ENCODE measurements around the gene CCDC28B.
A peak's percentile ranks its signal among the peaks of the same experiment; 100 is the strongest.

CCDC28B gene

GRCh38 chr1:32221980-32222755 lies 21.8 kb downstream of the CCDC28B start, which contains the start of the genes EIF3I and TMEM234:
Gene EIF3I, plus strand, starts transcription at chr1:32222407. Its CDS starts 35 bp downstream, at chr1:32222442.
Gene TMEM234, minus strand, starts transcription at chr1:32222353. Its CDS starts 31 bp downstream, at chr1:32222322.
- TF ChIP-seq ZNF274 (IDR thresholded peaks at IDR 0.05; ENCODE audit: low read depth, low read length): no peak
- no peak for TF ChIP-seq SUZ12 (IDR thresholded peaks at IDR 0.05; ENCODE audit: extremely low read depth, insufficient read depth, insufficient read length)
- peak; percentile 44 for TF ChIP-seq YY1 (IDR thresholded peaks at IDR 0.05; ENCODE audit: insufficient read depth, insufficient read length)
- H3K9ac ChIP-seq (ENCODE audit: insufficient read length, low read depth): peak within 1 kb of the TSS; percentile 97
- peak; percentile 96 for DNase-seq (ENCODE audit: low read depth, low spot score)
- peak within 1 kb of the TSS; percentile 91 for H3K4me3 ChIP-seq (ENCODE audit: insufficient read length, low read depth)
- no peaks in the 10 kb centered on the region for H3K9me3 ChIP-seq (ENCODE audit: insufficient read depth, low read length)
- no peaks in the 10 kb centered on the region for H3K27me3 ChIP-seq (ENCODE audit: insufficient read depth, insufficient read length)
- H3K36me3 ChIP-seq (ENCODE audit: insufficient read depth, insufficient read length, low read length): peaks cover 67% of the 10 kb centered on the region
- H3K4me1 ChIP-seq (ENCODE audit: insufficient read depth, insufficient read length): peaks cover 13% of the 10 kb centered on the region

GRCh38 chr1:32223683-32224082 lies 23.3 kb downstream of the CCDC28B start:
- TF ChIP-seq YY1 (IDR thresholded peaks at IDR 0.05; ENCODE audit: insufficient read depth, insufficient read length): no peak
- no peak for TF ChIP-seq SUZ12 (IDR thresholded peaks at IDR 0.05; ENCODE audit: extremely low read depth, insufficient read depth, insufficient read length)
- no peak for TF ChIP-seq ZNF274 (IDR thresholded peaks at IDR 0.05; ENCODE audit: low read depth, low read length)
- peaks cover 13% of the 10 kb centered on the region for H3K4me1 ChIP-seq (ENCODE audit: insufficient read depth, insufficient read length)
- H3K27me3 ChIP-seq (ENCODE audit: insufficient read depth, insufficient read length): no peaks in the 10 kb centered on the region
- H3K9ac ChIP-seq (ENCODE audit: insufficient read length, low read depth): peak overlapping the region; percentile 27
- no peak overlapping the region for H3K4me3 ChIP-seq (ENCODE audit: insufficient read length, low read depth)
- no peak for DNase-seq (ENCODE audit: low read depth, low spot score)
- no peaks in the 10 kb centered on the region for H3K9me3 ChIP-seq (ENCODE audit: insufficient read depth, low read length)
- peaks cover 73% of the 10 kb centered on the region for H3K36me3 ChIP-seq (ENCODE audit: insufficient read depth, insufficient read length, low read length)

GRCh38 chr1:32224285-32224684 lies 23.9 kb downstream of the CCDC28B start:
- H3K36me3 ChIP-seq (ENCODE audit: insufficient read depth, insufficient read length, low read length): peaks cover 73% of the 10 kb centered on the region
- H3K9me3 ChIP-seq (ENCODE audit: insufficient read depth, low read length): no peaks in the 10 kb centered on the region

GRCh38 chr1:32228771-32229170 lies 28.4 kb downstream of the CCDC28B start:
- no peak for TF ChIP-seq ZNF274 (IDR thresholded peaks at IDR 0.05; ENCODE audit: low read depth, low read length)
- TF ChIP-seq YY1 (IDR thresholded peaks at IDR 0.05; ENCODE audit: insufficient read depth, insufficient read length): no peak
- no peak for TF ChIP-seq SUZ12 (IDR thresholded peaks at IDR 0.05; ENCODE audit: extremely low read depth, insufficient read depth, insufficient read length)

More at GRCh38 chr1:32224285-32224684, 23.9 kb downstream of the CCDC28B start:
- peaks cover 13% of the 10 kb centered on the region for H3K4me1 ChIP-seq (ENCODE audit: insufficient read depth, insufficient read length)
- DNase-seq (ENCODE audit: low read depth, low spot score): no peak
- no peaks in the 10 kb centered on the region for H3K27me3 ChIP-seq (ENCODE audit: insufficient read depth, insufficient read length)
- no peak overlapping the region for H3K4me3 ChIP-seq (ENCODE audit: insufficient read length, low read depth)
- no peak for TF ChIP-seq YY1 (IDR thresholded peaks at IDR 0.05; ENCODE audit: insufficient read depth, insufficient read length)
- no peak for TF ChIP-seq ZNF274 (IDR thresholded peaks at IDR 0.05; ENCODE audit: low read depth, low read length)
- TF ChIP-seq SUZ12 (IDR thresholded peaks at IDR 0.05; ENCODE audit: extremely low read depth, insufficient read depth, insufficient read length): no peak
- peak overlapping the region; percentile 27 for H3K9ac ChIP-seq (ENCODE audit: insufficient read length, low read depth)

GRCh38 chr1:32231843-32232432 lies 31.5 kb downstream of the CCDC28B start:
- Histone ChIP-seq H3K9me3 (ENCODE audit: insufficient read depth, low read length) (no peaks in the 10 kb centered on the region), H3K4me1 (ENCODE audit: insufficient read depth, insufficient read length) (no peaks in the 10 kb centered on the region), H3K9ac (ENCODE audit: insufficient read length, low read depth) (no peak overlapping the region), H3K36me3 (ENCODE audit: insufficient read depth, insufficient read length, low read length) (peaks cover 85% of the 10 kb centered on the region), H3K4me3 (ENCODE audit: insufficient read length, low read depth) (no peak overlapping the region), H3K27me3 (ENCODE audit: insufficient read depth, insufficient read length) (no peaks in the 10 kb centered on the region)
- TF ChIP-seq YY1 (IDR thresholded peaks at IDR 0.05; ENCODE audit: insufficient read depth, insufficient read length) (no peak), SUZ12 (IDR thresholded peaks at IDR 0.05; ENCODE audit: extremely low read depth, insufficient read depth, insufficient read length) (no peak), ZNF274 (IDR thresholded peaks at IDR 0.05; ENCODE audit: low read depth, low read length) (no peak)
- no peak for DNase-seq (ENCODE audit: low read depth, low spot score)

More at GRCh38 chr1:32228771-32229170, 28.4 kb downstream of the CCDC28B start:
- peaks cover 94% of the 10 kb centered on the region for H3K36me3 ChIP-seq (ENCODE audit: insufficient read depth, insufficient read length, low read length)
- no peak overlapping the region for H3K4me3 ChIP-seq (ENCODE audit: insufficient read length, low read depth)
- no peak overlapping the region for H3K9ac ChIP-seq (ENCODE audit: insufficient read length, low read depth)
- peaks cover 2% of the 10 kb centered on the region for H3K4me1 ChIP-seq (ENCODE audit: insufficient read depth, insufficient read length)
- no peaks in the 10 kb centered on the region for H3K9me3 ChIP-seq (ENCODE audit: insufficient read depth, low read length)
- H3K27me3 ChIP-seq (ENCODE audit: insufficient read depth, insufficient read length): no peaks in the 10 kb centered on the region
- DNase-seq (ENCODE audit: low read depth, low spot score): no peak

GRCh38 chr1:32232558-32233304 lies 32.3 kb downstream of the CCDC28B start:
- TF ChIP-seq ZNF274 (IDR thresholded peaks at IDR 0.05; ENCODE audit: low read depth, low read length) (no peak), YY1 (IDR thresholded peaks at IDR 0.05; ENCODE audit: insufficient read depth, insufficient read length) (no peak), SUZ12 (IDR thresholded peaks at IDR 0.05; ENCODE audit: extremely low read depth, insufficient read depth, insufficient read length) (no peak)
- peaks cover 79% of the 10 kb centered on the region for H3K36me3 ChIP-seq (ENCODE audit: insufficient read depth, insufficient read length, low read length)
- H3K9me3 ChIP-seq (ENCODE audit: insufficient read depth, low read length): no peaks in the 10 kb centered on the region
- peak overlapping the region; percentile 29 for H3K9ac ChIP-seq (ENCODE audit: insufficient read length, low read depth)
- H3K4me3 ChIP-seq (ENCODE audit: insufficient read length, low read depth): no peak overlapping the region
- H3K27me3 ChIP-seq (ENCODE audit: insufficient read depth, insufficient read length): no peaks in the 10 kb centered on the region
- no peaks in the 10 kb centered on the region for H3K4me1 ChIP-seq (ENCODE audit: insufficient read depth, insufficient read length)
- DNase-seq (ENCODE audit: low read depth, low spot score): no peak

Measured in NT2/D1 (cell line).